GM18873 (cell line): ENCODE measurements around the gene PPM1D.

Source experiments
- ATAC-seq: cut with Tn5 transposase; IDR thresholded peaks from one replicate; pipeline ENCODE4 v1.9.1; 2021; ENCODE audit warnings: mild to moderate bottlenecking, moderate library complexity, moderate number of reproducible peaks; ENCODE audit not compliant: unreplicated experiment, low FRiP score

The PPM1D gene

GRCh38 chr17:60615840-60616239 is 15.8 kb downstream of the PPM1D start:
- no peak for ATAC-seq

GRCh38 chr17:60618080-60618479 is 18.1 kb downstream of the PPM1D start:
- no peak for ATAC-seq

- ATAC-seq = no peak
Measured at GRCh38 chr17:60618854-60619526, 19.0 kb downstream of the PPM1D start.

- ATAC-seq = no peak
Measured at GRCh38 chr17:60622961-60623360, 23.0 kb downstream of the PPM1D start.

- no peak for ATAC-seq
Measured at GRCh38 chr17:60623415-60623814, 23.4 kb downstream of the PPM1D start.

- no peak for ATAC-seq
Measured at GRCh38 chr17:60627124-60627523, 27.1 kb downstream of the PPM1D start.

- no peak for ATAC-seq
Measured at GRCh38 chr17:60628252-60628889, 28.4 kb downstream of the PPM1D start.

GRCh38 chr17:60629120-60629519 is 29.1 kb downstream of the PPM1D start:
- ATAC-seq = no peak

GRCh38 chr17:60630352-60630751 is 30.4 kb downstream of the PPM1D start:
- ATAC-seq = no peak

GRCh38 chr17:60631119-60631518 is 31.1 kb downstream of the PPM1D start:
- no peak for ATAC-seq

- no peak for ATAC-seq
Measured at GRCh38 chr17:60637683-60638082, 37.7 kb downstream of the PPM1D start.

- no peak for ATAC-seq
Measured at GRCh38 chr17:60639019-60639330, 39.0 kb downstream of the PPM1D start.

- no peak for ATAC-seq
Measured at GRCh38 chr17:60640503-60640902, 40.5 kb downstream of the PPM1D start.

GRCh38 chr17:60641126-60641525 is 41.1 kb downstream of the PPM1D start:
- no peak for ATAC-seq

- ATAC-seq = no peak
Measured at GRCh38 chr17:60641810-60642220, 41.8 kb downstream of the PPM1D start.

- no peak for ATAC-seq
Measured at GRCh38 chr17:60645918-60646523, 46.0 kb downstream of the PPM1D start.

- ATAC-seq = no peak
Measured at GRCh38 chr17:60646701-60647100, 46.7 kb downstream of the PPM1D start.

- ATAC-seq = no peak
Measured at GRCh38 chr17:60647705-60648104, 47.7 kb downstream of the PPM1D start.

- peak; percentile 86 for ATAC-seq
Measured at GRCh38 chr17:60652454-60653247, 52.7 kb downstream of the PPM1D start.

- no peak for ATAC-seq
Measured at GRCh38 chr17:60653569-60653968, 53.6 kb downstream of the PPM1D start.

- ATAC-seq = no peak
Measured at GRCh38 chr17:60656499-60656898, 56.5 kb downstream of the PPM1D start.
